Heart left ventricle (tissue), 16 donors: ENCODE measurements around the gene FBXL19. TPM values are rescaled to one million over a fixed set of nuclear protein-coding genes. Genes with fewer than 3 reads are reported as not detected.

Source experiments
- ATAC-seq, 4 donors: fragments of 200-7000 bp; cut with Tn5 transposase; one replicate each; pipeline ENCODE4 v1.9.1; 2020 to 2022; ENCODE audit warnings: moderate library complexity in 4 of 4, mild to moderate bottlenecking in 3 of 4, moderate number of reproducible peaks in 1 of 4
- DNase-seq, 5 donors: peaks; one replicate each; pipeline ENCODE4 v3.0.0-alpha.2; 2020
- H3K27ac ChIP-seq, 12 donors: fragments of 200-600 bp; sonication (generic) in 4 of 12; one replicate each; pipeline versions ENCODE4 v1.5.0 to v1.8.0; 2016 to 2022; ENCODE audit warnings: mild to moderate bottlenecking in 2 of 12
- H3K27me3 ChIP-seq, 9 donors: fragments of 200-600 bp; sonication (generic) in 2 of 9; one replicate each; pipeline versions ENCODE4 v1.5.1 to v1.8.0; 2016 to 2022; ENCODE audit warnings: mild to moderate bottlenecking in 3 of 9
- H3K36me3 ChIP-seq, 9 donors: fragments of 200-600 bp; sonication (generic) in 2 of 9; one replicate each; pipeline versions ENCODE4 v1.5.0 to v1.8.0; 2018 to 2022; ENCODE audit warnings: mild to moderate bottlenecking in 2 of 9
- H3K4me1 ChIP-seq, 12 donors: fragments of 200-600 bp; sonication (generic) in 4 of 12; one replicate each; pipeline versions ENCODE4 v1.5.0 to v1.8.0; 2016 to 2022; ENCODE audit warnings: mild to moderate bottlenecking in 3 of 12
- H3K4me3 ChIP-seq, 12 donors: fragments of 200-600 bp; sonication (generic) in 4 of 12; one replicate each; pipeline versions ENCODE4 v1.5.0 to v1.8.0; 2017 to 2022; ENCODE audit warnings: mild to moderate bottlenecking in 9 of 12, moderate library complexity in 4 of 12
- H3K9me3 ChIP-seq, 12 donors: fragments of 200-600 bp; sonication (generic) in 4 of 12; one replicate each; pipeline versions ENCODE4 v1.5.0 to v1.8.0; 2016 to 2022; ENCODE audit warnings: mild to moderate bottlenecking in 1 of 12
- POLR2A ChIP-seq, 2 donors: fragments of 450-650 bp; IDR thresholded peaks; one replicate each; pipeline ENCODE4 v1.6.1; 2017; ENCODE audit warnings: antibody characterized with exemption in 2 of 2, mild to moderate bottlenecking in 2 of 2, moderate library complexity in 2 of 2
- WGBS, 4 donors: extraction: QIAGEN DNeasy Blood & Tissue Kit in 2 of 4; methylation state at CpG; one replicate each; pipeline versions ENCODE4 v1.1.5 to v1.1.7; 2013 to 2018; 5-methylcytosine and 5-hydroxymethylcytosine counted together
- intact Hi-C, 10 donors: fragments of 100-400 bp; cut with DNase I; formaldehyde crosslinking; loops; one replicate each; pipeline versions ENCODE4 v1.11.1 to v1.14.2; 2022
- polyA plus RNA-seq, 2 donors: library from polyadenylated mRNA; stranded (reverse); fragments of 200-250 nt; gene quantifications; one replicate each; pipeline ENCODE4 v1.2.3, GENCODE V29; 2013
- total RNA-seq, 9 donors: library from RNA; depleted of rRNA in 2 of 9; stranded (reverse); fragments of >200 nt in 2 of 9; fragmentation: NEBNext Ultra II Directional in 3 of 9; extraction: Animal tissue kit (Norgen Biotek cat#: 25700) in 3 of 9; gene quantifications; one replicate each; pipeline versions ENCODE4 v1.1.0 to v1.2.4, GENCODE V29; 2016 to 2023
- TF ChIP-seq, protein P1 (sequence below), 12 donors: fragments of 200-600 bp; sonication (generic) in 4 of 12; IDR thresholded peaks; one replicate each; pipeline versions ENCODE4 v1.5.0 to v1.8.0; 2018 to 2022; ENCODE audit warnings: antibody characterized with exemption in 12 of 12, mild to moderate bottlenecking in 5 of 12
- donor health status: ischemic (EF 13 %, LVEDD 7.1; RV severe dilation, severe dysfunction).
- donor health status: healthy with polysubstance abuse.
- donor health status: DM: no; HTN: yes; CAD: no.
- donor health status: DM: no; HTN: no; CAD: no.
- donor health status: ischemic (EF 25% LVEDD 6.9; RV normal size, moderate dysfunction).
- donor health status: ischemic (EF 25% LVEDD 5.7; RV mildly dilated, moderate dysfunction).
- donor health status: healthy.
- donor health status: DM: yes; HTN: yes; CAD: no.
- donor health status: ischemic (EF 35%, LVEDD 5.7; RV mildly dilated, moderate dysfunction).
- donor health status: nonischemic (EF 11% LVEDD 7.7; RV severe dilation, severe dysfunction).
- donor health status: DM: yes; HTN: yes; CAD: no.
- donor health status: PGD.
- donor health status: ischemic (EF 29% LVEDD 5.4; RV normal size, mild dysfunction).
- donor health status: nonischemic (EF 23%, LVEDD 6.1; RV moderate dilation, normal function).

The FBXL19 gene
- total and polyA plus RNA-seq, 11 donors: 4.5 to 15.5 (median 7.9) TPM

DNA sequence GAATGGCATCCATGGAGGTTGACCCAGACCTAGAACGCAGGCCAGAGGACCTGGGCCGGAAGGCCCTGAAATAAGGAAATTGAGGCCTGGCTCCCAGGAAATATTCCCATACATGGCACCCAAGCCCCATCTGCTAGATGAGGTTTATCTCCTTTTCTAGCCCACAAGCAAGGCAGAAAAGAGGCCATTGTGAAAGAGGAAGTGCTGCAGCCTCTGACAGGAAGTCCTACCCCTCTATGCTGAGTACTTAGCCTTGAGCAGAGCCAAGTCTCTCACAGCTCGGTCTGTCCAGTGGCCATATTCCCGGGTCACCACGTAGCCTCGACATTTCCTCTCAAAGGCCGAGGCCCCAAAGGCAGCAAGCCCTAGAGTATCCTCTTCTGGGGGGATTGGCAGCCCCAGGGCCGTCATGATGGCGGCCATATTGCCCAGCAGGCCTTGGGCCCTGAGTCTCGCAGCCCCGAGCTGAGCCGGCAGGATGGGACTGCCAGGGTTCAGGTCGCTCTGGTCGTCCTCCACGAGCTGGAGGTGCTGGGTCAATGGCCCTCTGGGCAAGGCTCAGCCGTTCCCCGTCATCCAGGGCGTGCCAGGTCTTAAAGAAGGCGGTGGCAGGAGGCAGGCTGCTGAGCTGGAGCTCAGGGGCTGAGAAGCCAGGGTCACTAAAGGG lies 19.1 kb upstream of the FBXL19 start:
- TF ChIP-seq, protein P1, sequence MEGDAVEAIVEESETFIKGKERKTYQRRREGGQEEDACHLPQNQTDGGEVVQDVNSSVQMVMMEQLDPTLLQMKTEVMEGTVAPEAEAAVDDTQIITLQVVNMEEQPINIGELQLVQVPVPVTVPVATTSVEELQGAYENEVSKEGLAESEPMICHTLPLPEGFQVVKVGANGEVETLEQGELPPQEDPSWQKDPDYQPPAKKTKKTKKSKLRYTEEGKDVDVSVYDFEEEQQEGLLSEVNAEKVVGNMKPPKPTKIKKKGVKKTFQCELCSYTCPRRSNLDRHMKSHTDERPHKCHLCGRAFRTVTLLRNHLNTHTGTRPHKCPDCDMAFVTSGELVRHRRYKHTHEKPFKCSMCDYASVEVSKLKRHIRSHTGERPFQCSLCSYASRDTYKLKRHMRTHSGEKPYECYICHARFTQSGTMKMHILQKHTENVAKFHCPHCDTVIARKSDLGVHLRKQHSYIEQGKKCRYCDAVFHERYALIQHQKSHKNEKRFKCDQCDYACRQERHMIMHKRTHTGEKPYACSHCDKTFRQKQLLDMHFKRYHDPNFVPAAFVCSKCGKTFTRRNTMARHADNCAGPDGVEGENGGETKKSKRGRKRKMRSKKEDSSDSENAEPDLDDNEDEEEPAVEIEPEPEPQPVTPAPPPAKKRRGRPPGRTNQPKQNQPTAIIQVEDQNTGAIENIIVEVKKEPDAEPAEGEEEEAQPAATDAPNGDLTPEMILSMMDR (IDR thresholded peaks at IDR 0.05): no peak
- TF ChIP-seq POLR2A (IDR thresholded peaks at IDR 0.05): no peak
- Histone ChIP-seq H3K9me3 (no peaks in the 10 kb centered on the region), H3K4me1 (peaks cover 0 to 35% (median 20%) of the 10 kb centered on the region in 12 donors), H3K27ac (peak overlapping the region; percentile 49 to 96 (median 91)), H3K27me3 (no peaks in the 10 kb centered on the region), H3K4me3 (peak overlapping the region in 2 of 12 donors; percentile 12 to 16), H3K36me3 (no peaks in the 10 kb centered on the region)
- ATAC-seq: no peak
- intact Hi-C loops: loop anchor here in 6 of 10 donors (5.0 kb wide), 2 partner anchors 57 to 62 kb away; no protein-coding TSS in a partner anchor
- DNase-seq: no peak
- WGBS, 4 donors: 80 to 90% (median 87%) methylated on average over 15 to 19 of the region's 19 CpGs

DNA sequence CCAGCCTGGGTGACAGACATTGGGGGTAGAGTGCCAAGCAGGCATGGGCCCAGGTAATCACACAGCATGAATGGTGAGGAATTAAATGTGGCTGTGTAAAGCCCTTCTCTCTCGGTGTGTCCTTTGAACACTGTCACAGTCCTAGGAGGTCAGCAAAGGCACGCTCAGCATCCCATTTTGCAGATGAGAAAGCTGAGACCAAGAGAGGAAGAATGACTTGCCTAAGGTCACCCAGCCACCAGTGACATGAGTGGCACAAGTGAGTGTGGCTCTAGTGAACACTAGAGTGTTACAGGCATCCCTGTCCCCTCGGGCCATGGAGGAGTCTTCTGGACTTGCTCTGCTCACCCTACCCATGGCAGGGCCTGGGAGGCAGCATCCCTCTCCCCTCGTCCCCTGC lies 16.3 kb upstream of the FBXL19 start:
- no peak overlapping the region for H3K4me3 ChIP-seq
- intact Hi-C loops: no loop called here
- no peaks in the 10 kb centered on the region for H3K27me3 ChIP-seq
- no peaks in the 10 kb centered on the region for H3K36me3 ChIP-seq
- DNase-seq: no peak
- ATAC-seq: no peak
- 88 to 93% (median 89%) methylated on average over 3 to 4 of the region's 4 CpGs for WGBS, 4 donors
- no peaks in the 10 kb centered on the region for H3K9me3 ChIP-seq
- H3K27ac ChIP-seq: no peak overlapping the region
- H3K4me1 ChIP-seq: peaks cover 0 to 25% (median 15%) of the 10 kb centered on the region in 12 donors
- TF ChIP-seq POLR2A (IDR thresholded peaks at IDR 0.05): no peak
- TF ChIP-seq, protein P1 (IDR thresholded peaks at IDR 0.05): no peak

DNA sequence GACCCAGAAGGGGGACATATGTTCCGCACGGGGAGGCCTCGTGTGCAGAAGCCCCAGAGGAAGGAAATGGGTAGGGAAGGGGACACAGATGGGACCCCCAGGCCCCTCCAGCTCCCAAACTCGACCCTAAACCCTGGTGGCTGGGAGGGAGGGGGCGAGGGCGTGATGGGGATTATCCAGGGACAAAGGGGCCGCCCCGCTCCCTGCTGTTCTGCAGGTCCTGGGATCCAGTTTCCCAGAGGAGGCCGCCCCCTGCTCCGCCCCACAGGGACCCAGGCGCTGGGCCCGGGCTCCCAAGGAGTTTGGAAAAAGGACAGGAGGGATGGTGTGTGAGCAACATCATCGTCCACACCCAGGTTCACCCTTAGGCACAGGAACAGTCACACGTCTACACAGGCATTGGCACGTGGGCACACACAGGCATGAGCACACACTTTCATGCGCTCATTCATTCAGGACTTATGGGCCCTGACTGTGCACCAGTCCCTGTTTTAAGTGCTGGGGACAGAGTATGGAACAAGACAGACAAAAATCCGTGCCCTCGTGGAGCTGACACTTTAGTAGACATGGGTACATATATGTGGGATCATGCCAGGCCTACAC lies 12.8 kb upstream of the FBXL19 start:
- no peak for DNase-seq
- no peaks in the 10 kb centered on the region for H3K9me3 ChIP-seq
- H3K36me3 ChIP-seq: no peaks in the 10 kb centered on the region
- ATAC-seq: no peak
- H3K27ac ChIP-seq: no peak overlapping the region
- H3K27me3 ChIP-seq: no peaks in the 10 kb centered on the region
- H3K4me3 ChIP-seq: no peak overlapping the region
- intact Hi-C loops: loop anchor here in 1 of 10 donors (10.0 kb wide), 1 partner anchor 166 kb away; the partner anchor contains the start of gene PHKG2
- no peaks in the 10 kb centered on the region for H3K4me1 ChIP-seq
- TF ChIP-seq, protein P1 (IDR thresholded peaks at IDR 0.05): no peak
- no peak for TF ChIP-seq POLR2A (IDR thresholded peaks at IDR 0.05)
- WGBS, 4 donors: 73 to 76% (median 75%) methylated on average over 18 of the region's 18 CpGs

DNA sequence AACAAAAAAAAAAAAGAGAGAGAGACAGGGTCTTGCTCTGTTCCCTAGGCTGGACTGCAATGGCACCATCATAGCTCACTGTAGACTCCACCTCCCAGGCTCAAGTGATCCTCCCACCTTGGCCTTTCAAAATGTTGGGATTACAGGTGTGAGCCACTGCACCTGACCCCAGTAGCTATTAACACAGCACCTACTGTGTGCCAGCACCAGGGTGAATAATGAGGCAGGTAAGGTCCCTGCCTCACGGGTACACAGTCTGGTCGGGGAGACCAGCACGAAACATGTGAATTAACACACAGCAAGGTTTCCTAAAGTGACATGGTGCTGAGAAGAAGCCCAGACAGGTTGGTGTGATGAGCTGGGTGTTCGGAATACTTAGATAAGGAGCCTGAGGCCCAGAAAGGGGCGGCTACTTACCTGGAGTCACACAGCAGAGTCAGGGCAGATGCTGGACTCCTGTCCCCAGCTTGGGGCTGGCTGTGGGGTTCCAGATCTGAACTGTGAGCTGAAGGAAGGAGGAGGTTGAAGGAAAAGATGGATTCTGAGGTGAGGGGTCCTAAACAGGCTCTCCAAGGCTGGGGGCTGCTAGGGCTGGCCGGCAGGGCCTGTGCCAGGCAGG lies 10.5 kb upstream of the FBXL19 start:
- no peak overlapping the region for H3K4me3 ChIP-seq
- H3K27me3 ChIP-seq: no peaks in the 10 kb centered on the region
- no peaks in the 10 kb centered on the region for H3K36me3 ChIP-seq
- 84 to 94% (median 88%) methylated on average over 6 of the region's 6 CpGs for WGBS, 4 donors
- no peak for ATAC-seq
- no peak overlapping the region for H3K27ac ChIP-seq
- no peak for TF ChIP-seq POLR2A (IDR thresholded peaks at IDR 0.05)
- TF ChIP-seq, protein P1 (IDR thresholded peaks at IDR 0.05): no peak
- intact Hi-C loops: loop anchor here in 1 of 10 donors (10.0 kb wide), 1 partner anchor 168 kb away; the partner anchor contains the start of gene PHKG2
- H3K9me3 ChIP-seq: no peaks in the 10 kb centered on the region
- no peak for DNase-seq
- H3K4me1 ChIP-seq: no peaks in the 10 kb centered on the region
